Activated gamma-delta T cell (primary cell): ENCODE measurements around the gene ZNF552.
A peak's percentile ranks its signal among the peaks of the same experiment; 100 is the strongest.

Experiments used
- DNase-seq: peaks from one replicate; lab custom pipeline; 2025; lab: John Stamatoyannopoulos, UW

The ZNF552 gene

DNA sequence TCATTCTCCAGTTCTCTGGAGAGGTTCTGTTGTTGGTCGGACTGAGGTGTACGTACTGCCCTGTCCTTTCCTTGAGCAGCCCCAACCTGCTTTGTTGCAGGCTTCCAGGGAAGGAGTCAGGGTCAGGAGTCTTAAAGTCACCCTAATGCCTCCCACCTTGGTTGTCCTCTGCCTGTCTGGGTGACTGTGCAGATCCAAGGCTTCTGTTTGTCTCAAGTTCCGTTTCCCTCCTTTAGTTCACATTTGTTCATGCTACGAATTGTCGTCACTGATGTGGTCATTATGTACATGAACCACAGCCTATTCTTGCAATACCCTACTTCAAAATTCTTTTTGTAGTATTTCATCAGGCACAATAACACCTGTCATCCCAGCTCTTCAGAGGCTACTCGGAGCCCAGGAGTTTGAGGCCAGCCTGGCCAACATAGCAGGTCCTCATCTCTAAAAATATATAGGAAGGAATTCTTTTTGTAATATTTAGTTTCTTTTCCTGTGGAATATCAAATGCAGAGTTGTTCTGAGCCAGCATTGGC lies 37.9 kb downstream of the ZNF552 start:
- no peak for DNase-seq

DNA sequence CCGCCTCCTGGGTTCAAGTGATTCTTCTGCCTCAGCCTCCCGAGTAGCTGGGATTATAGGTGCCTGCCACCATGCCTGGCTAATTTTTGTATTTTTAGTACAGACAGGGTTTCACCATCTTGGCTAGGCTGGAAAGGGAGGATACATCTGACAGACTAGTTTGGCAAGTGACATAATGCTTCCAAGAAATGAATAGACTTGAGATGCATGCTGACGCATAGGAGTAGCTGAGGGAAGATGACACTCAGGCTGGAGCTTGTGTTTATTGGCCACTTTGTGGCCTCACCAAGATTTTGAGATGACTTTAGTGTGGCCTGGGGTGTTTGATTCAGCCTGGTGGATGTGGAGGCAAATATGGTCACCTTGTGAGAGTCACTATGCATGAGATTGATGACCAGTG lies 41.2 kb downstream of the ZNF552 start:
- no peak for DNase-seq

DNA sequence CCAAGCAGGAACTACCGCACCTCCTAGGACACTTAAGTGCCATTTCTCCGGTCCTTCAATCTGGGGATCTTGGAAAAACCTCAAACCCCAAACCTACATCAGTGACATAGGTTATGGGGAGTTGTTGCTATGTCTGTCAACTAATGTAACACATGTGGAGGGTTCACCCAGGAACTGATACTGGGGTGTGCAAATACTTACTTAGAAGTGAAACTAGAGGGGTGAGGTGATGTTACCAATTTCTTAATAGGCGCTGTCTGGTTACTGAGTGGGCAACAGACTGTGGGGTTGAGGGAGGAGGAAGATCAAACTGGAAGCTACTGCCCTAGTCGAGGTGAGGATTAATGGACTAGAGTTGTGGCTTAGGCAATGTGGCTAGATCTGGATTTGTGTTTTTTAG lies 43.3 kb downstream of the ZNF552 start:
- no peak for DNase-seq

DNA sequence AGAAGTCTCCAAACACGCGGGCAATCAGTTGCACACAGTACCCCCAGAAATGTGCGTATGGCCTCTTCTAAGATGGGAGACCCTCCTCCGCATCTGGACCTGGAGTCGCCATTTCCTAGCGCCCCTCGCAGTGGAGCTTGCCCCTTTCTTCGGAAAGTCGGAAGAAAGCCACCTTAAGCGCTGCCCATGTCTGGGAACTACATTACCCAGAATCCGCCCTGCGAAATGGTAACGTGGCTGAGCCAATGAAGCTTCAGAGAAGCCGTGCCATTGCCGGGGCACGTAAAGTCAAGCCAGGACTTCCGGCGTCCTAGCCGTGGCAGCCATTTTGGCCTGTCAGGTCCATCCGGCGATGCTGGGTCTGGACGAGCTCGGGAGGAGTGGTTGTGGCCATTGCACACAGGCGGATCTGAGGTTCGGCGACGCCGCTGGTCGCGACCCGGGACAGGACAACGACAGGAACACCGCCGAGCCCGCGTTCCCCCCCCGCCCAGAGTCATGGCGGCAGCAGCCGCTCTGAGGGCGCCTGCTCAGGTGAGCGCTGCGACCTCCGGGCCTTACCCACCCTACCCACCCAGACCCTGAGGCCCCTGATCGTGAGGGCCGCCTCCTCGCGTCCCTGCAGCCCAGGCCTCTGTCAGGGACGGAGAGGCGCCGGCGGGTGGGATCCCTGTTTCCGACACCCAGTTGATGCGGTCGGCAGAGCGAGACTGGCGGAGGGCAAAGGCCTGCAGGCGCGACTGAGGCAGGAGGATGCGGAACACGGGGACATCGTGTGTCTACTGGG lies 45.2 kb downstream of the ZNF552 start, which contains the start of gene ZNF586:
Gene ZNF586 (plus strand): TSS at position 332 of the 787 bp plus-strand sequence. CDS start 167 bp downstream, at position 499.
- DNase-seq = peak; percentile 55

DNA sequence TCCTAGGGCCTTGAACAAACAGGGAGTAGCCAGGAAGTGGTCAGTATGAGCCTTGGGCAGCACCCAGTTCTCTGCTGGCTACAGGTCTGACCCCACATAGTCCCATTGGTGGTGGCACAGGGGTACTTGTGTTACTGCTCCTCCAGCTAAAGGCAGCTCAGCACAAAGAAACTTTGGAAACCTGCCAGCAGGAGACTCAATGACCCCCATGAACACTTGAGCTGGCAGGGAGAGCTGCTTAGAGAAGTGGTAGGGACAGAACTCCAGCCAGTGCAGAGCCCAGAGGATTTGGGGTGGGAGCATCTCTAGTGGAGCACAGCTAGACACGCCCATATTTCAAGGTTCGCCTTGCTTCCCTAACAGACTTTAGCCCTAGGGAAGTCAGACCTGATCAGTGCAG lies 55.6 kb downstream of the ZNF552 start:
- DNase-seq = no peak

DNA sequence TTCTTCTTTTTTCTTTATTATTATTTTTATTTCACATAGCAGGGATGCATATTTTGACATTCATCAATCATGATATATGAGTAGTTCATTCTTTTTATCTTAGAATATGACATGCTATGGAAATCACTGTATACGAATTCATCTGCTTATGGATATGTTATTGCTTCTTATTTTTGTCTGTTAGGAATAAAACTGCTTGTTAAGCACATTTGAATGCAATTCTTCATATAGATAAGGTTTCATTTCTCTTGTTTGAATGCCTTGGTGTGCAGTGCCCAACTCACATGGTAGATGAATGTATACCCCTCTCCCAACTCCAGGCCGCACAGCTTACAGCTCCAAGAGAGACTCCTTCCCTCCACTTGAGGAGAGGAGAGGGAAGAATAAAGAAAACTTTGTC lies 56.8 kb downstream of the ZNF552 start:
- no peak for DNase-seq
